Right renal pelvis (tissue), 4 donors: ENCODE results near the gene TSPO. TPM values are rescaled to one million over a fixed set of nuclear protein-coding genes. Genes with fewer than 3 reads are reported as not detected.
A peak's percentile ranks its signal among the peaks of the same experiment; 100 is the strongest.

Source experiments
- DNase-seq, 4 donors: peaks; one replicate each; pipeline ENCODE4 v3.0.0-alpha.2; 2013; ENCODE audit warnings: low read depth in 4 of 4, low spot score in 3 of 4, missing footprints in 1 of 4
- polyA plus RNA-seq, 4 donors: library from polyadenylated mRNA; unstranded; fragments of 120-200 nt; gene quantifications; one replicate each; pipeline ENCODE4 v1.2.1, GENCODE V29; 2013; ENCODE audit not compliant: insufficient read length in 4 of 4

Gene TSPO
- polyA plus RNA-seq, 4 donors, result 20.9 to 40.6 (median 22.4) TPM

DNA sequence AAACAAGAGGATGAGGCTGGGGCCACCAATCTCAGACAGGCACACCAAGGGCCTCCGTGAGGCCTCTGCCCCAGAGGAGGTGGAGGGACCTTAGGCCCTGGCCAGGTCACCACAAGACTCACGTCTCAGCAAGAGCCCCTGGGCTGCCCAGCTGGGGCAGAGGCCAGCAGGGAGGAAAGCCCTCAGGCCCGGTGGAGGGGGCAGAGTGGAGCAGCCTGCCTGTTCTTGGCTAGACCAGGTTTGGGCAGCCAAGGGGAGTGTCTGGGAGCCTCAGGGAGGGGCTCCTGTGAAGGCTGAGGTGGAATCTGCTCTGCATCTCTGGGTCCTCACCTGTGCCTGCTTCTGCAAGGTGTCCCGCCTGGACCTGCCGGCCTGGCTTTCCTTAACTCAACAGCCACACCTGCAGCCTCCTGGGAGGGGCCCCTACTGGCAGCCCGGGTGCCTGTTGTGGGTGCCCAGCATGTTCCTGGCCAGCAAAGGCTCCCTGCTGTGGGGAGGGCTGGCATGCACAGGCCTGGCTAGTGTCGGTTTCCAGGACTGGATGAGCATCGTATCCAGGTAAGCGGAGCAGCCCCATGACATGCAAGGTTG, 23.7 kb downstream of the TSPO start:
- no peak for DNase-seq

DNA sequence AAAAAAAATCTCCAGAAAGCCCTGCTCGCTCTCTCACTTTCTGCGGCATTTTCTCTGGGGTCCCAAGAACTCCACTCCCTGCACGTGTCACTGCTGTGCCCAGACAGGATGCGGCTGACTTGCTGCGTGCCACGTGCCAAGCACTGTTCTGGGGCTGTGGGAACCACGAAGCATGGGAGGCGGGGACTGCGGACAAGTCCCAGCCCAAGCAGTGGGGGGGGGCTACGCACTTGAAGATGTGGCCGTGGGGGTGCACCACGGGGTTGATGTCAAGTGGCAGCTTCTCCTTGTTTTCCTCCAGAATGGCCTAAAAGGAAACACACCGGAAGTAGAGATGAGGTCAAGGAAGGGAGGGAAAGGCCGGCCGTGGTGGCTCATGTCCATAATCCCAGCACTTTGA, 24.7 kb downstream of the TSPO start:
- DNase-seq, result no peak

DNA sequence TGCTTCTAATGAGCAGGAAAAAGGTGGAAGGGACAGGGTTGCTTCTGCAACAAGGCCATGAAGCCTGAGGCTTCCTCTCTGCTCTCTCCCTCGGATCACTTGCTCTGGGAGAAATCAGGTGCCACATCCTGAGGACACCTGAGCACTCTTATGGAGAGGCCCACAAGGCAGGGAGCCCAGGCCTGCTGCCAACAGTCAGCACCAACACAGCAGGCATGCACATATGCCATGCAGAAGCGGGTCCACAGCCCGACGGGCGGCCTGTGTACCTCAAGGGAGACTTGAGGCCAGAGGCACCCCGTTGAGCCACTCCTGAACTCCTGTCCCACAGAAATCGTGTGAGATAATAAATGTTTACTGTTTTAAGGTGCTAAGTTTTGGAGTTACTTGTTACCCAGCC, 26.1 kb downstream of the TSPO start:
- no peak for DNase-seq

GRCh38 chr22:43179146-43179910, 28.0 kb downstream of the TSPO start:
- no peak for DNase-seq

GRCh38 chr22:43179911-43180195, 28.5 kb downstream of the TSPO start:
- DNase-seq, result no peak

- no peak for DNase-seq
Observed at GRCh38 chr22:43180670-43181069, 29.3 kb downstream of the TSPO start.

GRCh38 chr22:43181321-43182076, 30.1 kb downstream of the TSPO start:
- no peak for DNase-seq

DNA sequence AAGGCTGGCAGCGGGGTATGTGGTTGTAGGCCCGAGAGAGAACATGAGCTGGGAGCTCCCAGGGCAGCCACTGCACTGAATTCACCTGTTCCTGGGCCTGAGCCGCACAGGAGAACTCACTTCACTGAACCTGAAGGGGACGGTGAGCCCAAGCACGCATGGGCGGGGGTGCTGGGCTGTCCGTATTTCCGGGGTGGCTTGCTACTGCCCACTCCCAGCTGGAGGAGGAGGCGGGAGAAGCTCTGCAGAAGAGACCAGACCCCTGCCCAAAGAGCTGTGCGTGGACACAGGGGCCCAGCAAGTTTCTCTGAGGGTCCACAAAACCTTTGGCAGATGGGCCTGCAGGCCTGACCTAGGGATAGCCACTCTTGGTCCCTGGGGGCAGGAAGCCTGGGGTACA, 30.8 kb downstream of the TSPO start:
- DNase-seq, result no peak

GRCh38 chr22:43182726-43183125, 31.4 kb downstream of the TSPO start:
- DNase-seq, result no peak

- DNase-seq, result no peak
Observed at GRCh38 chr22:43183496-43184277, 32.3 kb downstream of the TSPO start.

DNA sequence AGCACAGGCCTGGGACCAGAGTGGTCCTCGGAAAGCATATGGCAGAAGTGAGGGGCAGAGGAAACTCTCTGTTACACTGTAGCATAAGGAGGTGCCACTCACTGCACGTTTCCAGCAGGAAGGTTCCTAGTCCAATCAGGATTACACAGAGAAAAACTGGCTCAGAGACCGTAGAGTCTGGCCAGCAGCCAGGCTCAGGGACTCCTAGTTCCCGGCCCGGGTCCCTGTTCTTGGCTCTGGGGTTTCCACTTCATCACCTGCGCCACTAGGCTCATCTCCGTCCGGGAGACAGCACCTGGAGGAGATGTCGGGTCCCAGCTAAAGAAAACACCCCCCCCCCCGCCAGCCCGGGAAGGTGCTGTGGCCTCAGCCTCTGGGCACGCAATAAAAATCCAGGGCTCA, 34.5 kb downstream of the TSPO start:
- DNase-seq, result no peak

GRCh38 chr22:43186272-43187170, 35.2 kb downstream of the TSPO start, which contains the start of gene TTLL12:
TTLL12 (minus strand) TSS chr22:43187134; CDS start chr22:43187069, 65 bp downstream.
- no peak for DNase-seq

DNA sequence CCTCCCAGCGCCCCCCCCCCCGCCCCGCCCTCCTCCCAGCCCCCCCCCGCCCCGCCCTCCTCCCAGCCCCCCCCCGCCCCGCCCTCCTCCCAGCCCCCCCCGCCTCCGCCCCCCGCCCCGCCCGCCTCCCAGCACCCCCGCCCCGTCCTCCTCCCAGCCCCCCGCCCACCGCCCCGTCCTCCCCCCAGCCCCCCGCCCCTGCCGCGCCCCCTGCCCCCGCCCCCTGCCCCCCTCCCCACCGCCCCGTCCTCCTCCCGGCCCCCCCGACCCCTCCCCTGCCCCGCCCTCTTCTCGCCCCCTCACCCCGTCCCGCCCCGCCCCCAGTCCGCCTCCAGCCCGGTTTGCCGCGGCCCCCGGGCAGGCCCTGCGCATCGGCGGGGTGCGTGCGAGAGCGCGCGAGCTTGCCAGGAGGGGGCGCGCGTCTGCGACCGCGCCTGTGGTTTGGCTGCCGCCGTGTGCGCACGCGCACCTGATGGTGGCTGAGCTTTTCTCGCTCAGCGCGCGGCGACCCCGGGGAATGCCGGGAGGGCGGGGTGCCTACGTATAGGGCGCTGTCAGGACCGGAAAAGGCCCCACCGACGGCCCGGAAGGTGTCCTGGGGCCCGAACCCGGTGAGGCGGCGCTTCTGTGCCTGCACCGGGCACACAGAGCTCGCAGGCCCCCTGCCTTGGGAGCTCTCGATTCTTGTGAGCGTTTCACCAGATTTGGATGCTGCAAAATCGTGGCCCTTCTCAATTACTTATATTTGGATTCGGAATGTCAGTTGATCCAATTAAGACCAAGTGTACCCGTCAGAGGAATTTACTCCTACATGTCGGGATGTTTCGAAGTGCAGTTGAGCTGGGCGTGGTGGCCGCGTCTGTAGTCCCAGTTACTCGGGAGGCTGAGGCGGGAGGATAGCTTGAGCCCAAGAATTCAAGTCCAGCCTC, 36.1 kb downstream of the TSPO start:
- peak; percentile 92 to 100 (median 94) for DNase-seq

- DNase-seq, result no peak
Observed at GRCh38 chr22:43188829-43189545, 37.6 kb downstream of the TSPO start.

DNA sequence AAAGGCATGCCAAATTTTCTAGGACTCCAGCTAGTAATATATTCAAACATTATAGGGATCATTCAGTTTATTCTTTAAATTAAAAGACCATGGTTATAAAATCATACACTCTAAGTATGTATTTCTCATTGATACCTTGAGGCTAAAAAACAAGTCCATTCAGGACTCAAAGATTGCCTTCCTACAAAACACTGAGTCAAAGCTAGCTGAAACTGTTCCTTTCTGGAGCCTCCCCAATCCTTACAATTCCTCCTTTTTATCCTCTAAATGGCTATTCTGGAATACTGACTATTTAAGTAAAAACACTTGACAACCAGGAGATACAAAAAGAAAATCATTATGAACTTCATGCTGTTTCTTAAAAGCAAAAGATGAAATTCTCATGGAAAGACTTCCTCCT, 40.5 kb downstream of the TSPO start:
- DNase-seq, result no peak

- no peak for DNase-seq
Observed at GRCh38 chr22:43197271-43197941, 46.0 kb downstream of the TSPO start.

DNA sequence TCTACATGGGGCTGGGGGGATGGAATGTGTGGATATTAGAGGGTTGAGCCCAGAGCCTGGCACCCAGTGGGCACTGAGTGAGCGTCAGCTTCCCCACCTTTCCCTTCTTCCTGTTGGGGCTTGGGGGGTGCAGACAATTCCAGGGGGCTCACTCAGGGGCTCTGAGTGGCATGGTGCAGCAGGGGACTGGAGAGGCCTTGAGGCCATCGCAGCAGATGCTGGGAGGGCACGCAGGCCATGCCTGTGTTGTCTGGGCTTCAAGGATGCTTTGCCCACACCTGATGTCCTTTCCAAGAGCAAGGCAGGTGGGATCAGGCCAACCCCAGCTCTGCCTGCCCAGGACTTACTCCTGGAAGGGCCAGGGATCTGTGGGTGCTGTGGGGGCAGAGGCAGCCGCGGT, 46.8 kb downstream of the TSPO start:
- no peak for DNase-seq

GRCh38 chr22:43198936-43199335, 47.6 kb downstream of the TSPO start:
- DNase-seq, result no peak
